ENCODE measurements around the gene CMIP.
A peak's percentile ranks its signal among the peaks of the same experiment; 100 is the strongest.

The CMIP gene

DNA sequence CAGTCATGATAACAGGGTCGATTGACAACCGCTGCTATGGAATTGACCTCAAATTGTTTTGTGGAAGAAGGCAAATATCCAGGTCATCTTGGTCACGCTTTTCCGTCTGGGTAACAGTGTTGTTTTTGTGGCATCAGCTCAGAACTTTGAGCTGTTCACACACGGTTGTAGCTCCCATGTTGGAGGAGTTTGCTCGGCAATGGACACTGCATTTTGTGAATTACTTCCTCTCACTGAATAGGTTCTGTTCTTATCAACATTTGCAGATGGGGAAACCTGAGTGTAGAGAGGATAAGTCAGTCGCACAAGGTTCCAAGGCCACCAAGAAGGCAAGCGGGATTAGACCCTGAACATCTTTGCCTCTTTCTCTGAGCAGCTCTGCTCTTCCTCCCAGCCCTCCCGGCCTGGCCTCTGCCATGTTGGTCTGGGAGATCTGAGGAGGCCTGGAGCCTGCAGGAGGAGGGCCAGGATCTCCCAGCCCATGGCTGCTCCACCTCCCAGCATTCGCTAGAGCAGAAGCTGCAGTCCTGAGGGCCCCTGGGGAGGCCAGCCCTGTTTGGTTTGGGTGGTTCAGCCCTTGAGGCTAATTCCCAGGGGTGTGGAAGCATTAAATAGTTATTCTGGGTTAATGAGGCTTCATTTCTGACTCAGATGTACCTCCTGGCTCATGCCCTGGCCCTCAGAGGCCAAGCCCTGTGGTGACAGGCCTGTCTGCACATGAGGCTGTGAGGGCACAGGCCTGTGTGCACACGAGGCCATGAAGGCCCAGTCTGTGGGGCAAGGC is 180.3 kb downstream of the CMIP start:
- DNase-seq (ENCODE audit: low read depth), result no peak

DNA sequence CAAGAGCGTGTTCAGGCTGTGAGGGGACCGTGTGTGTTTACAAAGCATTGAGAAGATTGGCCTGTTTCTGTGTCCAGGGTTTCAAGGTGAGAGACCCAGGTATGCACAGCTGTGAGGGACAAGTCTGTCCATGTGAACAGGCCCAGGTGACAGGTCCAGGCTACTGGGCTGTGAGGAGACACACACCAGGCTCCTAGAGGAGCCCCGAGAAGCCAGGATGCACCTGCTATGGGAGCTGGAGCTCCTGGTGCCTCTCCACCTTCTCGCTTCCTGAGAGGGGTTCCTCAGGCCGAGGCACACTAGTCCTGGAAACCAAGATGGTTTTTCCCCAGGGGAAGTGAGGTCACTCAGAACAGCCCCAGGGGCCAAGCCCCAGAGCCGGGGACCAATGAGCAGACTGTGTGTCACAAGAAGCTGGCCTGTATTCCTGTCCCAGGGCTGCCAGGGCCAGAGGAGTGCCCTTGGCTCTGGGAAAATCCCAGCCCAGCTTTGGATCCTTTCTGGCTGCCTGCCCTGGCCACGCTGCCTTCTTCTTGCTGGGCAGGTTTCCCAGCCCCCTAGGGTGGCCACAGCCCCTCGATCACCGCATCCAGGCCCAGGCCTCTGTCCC is 181.0 kb downstream of the CMIP start:
- DNase-seq (ENCODE audit: low read depth), result no peak

DNA sequence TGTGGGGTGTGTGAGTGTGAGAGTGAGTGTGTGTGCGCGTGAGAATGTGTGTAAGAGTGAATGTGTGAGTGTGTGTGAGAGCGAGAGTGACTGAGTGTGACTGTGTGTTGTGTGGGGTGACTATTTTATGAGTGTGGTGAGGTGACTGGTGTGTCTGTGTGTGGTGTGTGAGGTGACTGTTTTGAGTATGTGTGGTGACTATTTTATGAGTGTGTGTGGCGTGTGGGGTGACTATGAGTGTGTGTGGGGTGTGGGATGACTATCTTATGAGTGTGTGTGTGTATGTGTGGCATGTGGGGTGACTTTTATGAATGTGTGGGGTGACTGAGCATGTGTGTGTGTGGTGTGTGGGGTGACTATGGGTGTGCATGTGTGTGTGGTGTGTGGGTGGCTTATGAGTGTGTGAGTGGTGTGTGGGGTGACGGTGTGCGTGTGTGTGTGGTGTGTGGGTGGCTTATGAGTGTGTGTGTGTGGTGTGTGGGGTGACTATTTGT is 181.6 kb downstream of the CMIP start:
- no peak for DNase-seq (ENCODE audit: low read depth)

DNA sequence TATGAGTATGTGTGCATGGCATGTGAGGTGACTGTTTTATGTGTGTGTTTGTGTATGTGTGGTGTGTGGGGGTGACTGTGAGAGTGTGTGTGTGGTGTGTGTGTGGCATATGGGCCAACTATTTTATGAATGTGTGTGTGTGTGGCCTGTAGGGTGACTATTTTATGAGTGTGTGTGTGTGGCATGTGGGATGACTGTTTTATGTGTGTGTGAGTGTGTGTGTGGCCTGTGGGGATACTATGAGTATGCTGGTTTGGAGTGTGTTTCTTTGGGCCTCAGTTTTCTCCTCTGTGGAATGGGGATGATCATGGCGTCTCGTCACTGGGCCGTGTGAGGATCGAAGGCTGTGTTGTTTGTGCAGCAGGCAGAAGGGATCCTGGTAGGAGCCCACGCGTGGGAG is 182.4 kb downstream of the CMIP start:
- no peak for DNase-seq (ENCODE audit: low read depth)

DNA sequence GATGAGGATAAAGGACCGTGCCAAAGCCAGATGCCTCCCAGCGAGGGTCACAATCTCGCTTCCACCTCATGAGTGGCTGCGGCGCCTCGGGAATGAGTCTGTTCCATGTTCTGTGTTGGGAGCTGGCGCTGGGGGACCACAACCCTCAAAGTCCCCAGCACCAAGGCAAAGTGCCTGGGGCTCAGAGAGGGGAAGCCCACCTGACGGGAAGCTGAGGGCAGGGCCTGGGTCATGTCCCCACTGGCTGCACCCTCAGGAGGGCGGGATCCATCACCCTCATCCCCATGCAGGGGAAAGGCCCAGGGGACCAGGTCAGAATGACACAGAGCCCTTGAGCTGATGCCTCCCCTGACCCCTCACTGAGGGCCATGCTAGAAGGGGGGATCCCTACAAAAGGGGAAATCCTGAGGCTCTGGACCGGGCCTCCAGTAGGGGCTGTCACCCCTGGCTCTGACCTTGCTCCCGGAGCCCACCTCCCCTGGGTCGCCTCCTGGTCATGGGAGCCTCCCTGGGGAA is 183.2 kb downstream of the CMIP start:
- DNase-seq (ENCODE audit: low read depth), result no peak

DNA sequence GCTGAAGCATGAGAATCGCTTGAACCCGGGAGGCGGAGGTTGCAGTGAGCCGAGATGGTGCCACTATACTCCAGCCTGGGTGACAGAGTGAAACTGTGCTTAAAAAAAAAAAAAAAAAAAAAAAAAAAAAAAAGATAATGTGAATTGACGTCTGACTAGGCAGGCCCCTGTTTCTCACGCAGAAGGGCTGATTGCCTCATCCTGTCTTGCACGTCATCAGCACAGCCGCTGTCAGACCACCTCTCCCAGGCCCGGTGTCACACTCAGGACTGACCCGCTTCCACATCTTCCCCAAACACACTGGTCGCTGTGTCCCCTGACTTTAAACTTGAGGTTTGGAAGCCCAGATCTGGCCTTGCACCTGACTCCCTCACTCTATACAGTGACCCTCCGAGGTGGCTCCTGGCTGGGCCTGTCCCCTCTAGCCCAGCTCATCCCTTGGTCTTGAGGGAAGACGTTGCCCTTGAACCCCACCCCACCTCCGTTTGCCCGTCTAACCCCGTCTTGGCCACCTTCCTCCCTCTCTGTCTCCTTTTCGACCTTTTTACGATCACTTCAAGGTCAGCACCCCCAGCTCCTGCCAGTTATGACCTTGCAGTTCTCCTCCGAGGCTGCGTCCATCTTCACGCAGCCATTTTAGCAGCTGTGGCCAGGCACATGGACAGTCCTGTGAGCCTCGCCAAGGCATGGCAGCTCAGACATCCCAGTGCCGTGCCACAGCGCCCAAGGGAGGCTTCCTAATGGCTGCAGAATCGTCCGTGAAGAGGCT is 184.6 kb downstream of the CMIP start:
- DNase-seq (ENCODE audit: low read depth), result no peak

DNA sequence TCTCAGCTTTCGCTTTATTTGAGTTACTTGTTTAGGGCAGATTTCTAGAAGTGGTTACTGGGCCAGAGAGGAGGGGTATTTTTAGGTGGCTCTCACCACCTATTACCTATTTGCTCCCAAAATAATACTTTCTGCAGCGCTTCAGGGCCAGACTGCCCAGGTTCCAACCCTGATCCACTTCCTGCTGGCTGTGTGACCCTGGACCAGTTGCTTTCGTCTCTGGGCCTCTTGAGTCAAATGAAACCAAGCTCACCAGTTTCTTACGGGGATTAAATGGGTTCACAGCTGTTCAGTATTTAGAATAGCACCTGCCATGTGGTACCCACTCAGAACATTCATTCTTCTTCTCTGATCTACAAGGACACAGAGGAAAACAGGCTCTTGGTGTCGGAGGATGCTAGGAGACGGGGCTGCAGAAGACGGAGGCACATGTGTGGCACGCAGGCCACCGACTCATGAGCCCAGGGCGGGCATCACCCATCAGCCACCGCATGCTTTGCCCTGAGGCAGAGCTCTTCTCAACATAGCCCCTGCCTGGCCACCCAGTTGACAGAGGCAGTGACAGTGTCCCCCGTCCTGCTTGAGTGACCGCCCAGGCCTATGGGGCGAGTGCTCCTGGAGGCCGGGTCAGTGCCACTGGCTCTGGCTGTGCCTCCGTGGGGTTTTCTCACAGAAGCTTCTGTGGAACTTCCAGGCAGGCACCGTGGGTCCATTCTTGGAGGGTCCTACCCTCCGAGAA is 185.5 kb downstream of the CMIP start:
- no peak for DNase-seq (ENCODE audit: low read depth)

DNA sequence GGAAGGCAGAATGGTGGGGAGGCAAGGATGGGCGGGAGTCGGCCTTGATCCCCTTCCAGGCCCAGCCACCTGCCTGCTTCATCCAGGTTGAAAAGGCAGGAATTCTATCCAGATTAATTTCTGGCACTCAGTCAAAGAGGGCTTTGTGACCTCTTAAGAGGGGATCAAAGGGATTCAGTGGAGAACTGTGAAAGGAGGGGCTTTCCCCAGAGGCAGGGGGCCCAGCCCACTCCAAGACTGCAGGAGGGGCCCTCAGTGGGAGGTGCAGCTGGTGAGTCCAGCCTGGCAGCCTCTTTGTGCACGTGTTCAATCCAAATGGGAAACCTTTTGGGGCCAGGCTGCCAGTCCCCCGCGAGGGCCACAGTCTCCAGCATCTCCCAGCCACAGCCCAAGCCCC is 186.0 kb downstream of the CMIP start:
- DNase-seq (ENCODE audit: low read depth), result no peak

DNA sequence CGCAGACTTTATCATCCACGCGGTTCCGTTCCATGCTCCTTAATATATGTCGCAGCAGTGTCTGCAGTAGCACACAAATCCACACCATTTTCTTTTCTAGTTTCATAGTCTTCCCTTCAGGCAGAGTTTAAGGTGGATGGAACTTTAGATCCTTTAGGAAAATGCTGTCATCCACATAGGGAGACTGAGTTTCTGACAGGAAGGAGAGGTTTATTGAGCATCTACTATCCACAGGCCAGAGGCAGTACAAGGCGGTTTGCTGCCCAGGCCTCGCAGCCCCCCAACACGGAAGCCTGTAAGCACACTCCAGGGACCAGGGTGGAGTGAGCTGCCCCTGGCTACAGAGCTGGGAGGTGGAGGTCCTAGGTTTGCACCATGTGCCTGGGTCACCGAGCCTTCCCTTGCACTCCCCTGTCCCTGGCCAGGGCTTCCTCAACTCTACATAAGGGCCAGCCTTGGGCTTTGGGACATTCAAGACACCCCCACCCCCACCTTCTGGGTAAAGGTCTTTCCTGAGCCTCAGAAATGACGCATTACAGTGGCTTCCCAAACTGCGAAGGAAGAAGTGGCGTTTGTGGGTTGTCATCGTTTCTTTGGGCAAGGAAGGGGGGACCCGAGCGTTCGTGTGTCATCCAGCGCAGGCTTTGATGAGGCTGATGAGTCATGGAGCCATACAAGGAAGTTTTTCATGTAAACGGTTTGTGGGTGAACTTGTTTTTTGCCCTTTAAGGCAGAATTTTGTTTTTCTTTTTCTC is 188.0 kb downstream of the CMIP start:
- peak; percentile 21 for DNase-seq (ENCODE audit: low read depth)

DNA sequence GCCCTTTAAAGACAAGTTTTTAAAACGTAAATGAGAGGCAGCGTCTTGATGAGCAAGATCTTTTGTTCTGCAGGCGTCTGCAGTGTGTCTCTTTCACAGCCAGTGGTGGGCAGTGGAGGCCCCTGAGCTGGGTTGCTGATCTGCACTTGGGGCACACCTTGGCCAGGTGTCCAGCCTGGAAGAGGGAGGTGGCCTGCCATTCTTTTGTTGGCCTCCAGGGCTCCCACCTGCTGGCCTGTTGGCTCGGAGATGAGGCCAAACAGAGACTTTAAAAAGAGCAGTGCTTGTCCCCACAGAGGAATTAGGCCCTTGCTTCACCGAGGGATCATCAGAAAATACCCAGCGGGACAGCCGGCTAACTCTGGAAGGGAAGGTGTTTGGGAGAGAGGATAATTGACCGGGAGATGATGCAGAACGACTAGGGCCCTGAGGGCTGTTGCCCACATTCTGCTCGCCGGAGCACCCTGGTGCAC is 188.6 kb downstream of the CMIP start:
- DNase-seq (ENCODE audit: low read depth), result no peak

DNA sequence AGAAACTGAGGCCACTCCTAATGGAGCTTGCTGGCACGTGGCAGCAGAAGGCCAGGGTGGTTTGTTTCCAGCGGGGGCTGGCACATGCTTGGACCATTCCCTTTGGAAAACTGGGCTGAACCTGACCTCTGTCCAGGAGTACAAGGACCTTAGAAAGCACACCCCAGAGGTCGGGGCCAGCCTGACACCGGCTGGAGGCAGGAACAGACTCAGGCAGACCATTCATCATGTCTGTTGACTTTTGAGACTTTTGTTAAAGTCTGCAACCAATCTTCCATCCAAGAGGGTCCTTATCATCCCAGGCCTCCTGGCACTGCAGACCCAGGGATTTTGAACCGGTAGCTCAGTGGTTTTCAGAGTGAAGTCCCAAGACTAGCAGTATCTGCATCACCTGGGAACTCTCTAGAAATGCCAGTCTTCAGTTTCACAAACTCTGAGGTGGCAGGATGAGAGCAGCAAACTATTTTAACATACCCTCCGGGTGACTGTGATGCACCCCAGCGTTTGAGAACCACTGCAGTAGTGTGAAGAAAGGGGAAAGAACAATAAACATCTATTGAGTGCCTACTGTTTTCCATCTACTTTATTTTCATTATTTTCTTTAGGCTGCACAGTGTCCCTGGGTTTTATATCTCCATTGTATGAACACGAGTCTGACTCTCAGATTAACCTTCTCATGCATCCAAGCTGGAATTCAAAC is 189.2 kb downstream of the CMIP start:
- no peak for DNase-seq (ENCODE audit: low read depth)

DNA sequence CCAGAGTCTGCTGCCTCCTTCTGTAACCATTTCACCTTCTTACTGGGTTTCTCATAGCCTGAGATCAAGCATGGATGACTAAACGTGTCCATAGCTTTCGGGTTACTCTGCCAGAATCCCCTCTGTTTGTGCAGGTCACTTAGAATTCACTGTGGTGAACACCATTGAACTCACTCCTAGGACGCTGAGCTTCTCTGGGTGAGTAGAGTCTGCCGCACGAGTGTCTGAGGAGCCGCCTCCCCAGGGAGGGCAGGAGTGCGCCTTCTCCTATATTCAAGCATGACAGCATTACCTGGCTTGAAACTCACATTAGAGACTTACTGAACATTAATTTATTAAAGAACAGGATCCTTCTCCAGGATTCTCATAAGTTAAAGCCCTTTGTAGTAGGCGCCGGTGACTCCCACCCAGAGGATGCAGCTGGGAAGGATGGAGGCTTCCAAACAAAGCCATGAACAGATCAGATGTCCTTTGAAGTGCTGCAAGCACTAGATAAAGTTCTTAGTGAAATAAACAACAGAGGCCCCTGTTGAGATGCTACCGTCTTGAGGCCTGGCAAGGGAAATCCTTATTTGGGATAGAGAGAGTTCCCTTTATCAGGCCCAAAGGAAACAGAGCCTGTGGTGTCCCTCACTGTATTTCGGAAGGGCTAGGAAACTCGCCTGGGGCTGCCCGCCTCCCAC is 189.9 kb downstream of the CMIP start:
- no peak for DNase-seq (ENCODE audit: low read depth)

DNA sequence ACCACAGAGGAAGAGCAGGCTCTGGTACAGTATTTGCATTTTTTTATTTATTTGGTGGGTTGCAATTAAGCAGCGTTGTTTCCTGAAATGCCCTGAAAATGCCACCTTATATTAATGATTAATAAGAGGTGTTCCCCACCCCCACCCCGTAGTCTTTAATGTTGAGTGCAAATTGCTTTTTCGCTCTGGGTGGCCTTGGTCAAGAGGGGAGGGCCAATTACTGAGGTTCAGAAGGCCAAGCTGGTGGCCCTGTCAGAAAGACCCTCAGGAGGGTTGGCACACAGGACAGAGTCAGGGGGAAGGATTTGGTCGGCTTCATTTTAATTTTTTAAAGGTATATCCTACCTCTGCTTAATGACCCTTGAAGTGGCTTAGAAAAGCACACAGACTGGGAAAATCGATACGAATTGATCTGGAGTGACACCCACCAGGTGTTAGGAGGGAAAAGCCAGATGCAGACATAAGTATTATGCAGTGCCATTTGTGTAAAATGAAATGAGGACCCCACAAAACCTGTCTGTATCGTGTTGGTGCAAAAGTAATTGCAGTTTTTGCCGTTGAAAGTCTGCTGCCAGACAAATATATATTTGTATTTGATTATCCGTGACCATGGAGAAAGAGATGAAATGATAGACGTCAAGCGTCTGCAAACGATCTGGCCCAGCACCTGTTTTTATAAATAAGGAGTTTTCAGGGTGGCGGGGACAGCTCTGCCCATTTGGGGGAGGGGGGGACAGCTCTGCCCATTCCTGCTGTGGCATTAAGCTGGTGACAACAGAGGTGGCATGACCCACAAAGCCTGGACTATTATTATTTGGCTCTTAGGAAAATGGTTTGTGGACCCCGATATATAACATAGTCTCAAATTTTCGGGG is 190.7 kb downstream of the CMIP start:
- DNase-seq (ENCODE audit: low read depth), result no peak

DNA sequence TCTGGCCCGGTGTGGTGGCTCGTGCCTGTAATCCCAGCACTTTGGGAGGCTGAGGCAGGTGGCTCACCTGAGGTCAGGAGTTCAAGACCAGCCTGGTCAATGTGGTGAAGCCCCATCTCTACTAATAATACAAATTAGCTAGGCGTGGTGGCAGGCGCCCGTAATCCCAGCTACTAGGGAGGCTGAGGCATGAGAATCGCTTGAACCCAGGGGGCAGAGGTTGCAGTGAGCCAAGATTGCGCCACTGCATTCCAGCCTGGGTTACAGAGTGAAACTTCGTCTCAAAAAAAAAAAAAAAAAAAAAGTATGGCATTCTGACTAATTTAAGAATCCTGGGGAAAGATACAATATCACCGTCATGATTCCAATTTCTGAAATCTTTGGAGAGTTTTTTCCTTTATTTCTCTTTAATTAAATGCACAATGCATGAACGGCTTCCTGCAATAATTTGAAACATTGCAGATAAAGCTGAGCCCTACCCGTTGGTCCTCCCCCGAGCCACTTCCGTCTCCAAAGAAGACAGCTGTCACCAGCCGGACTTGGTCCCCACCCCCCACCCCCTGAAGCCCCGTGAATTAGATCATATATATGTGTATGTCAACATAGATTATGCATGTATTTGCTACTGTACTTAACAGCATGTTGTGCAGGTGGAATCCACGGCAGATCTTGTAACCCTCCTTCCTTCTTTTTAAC is 191.8 kb downstream of the CMIP start:
- no peak for DNase-seq (ENCODE audit: low read depth)

DNA sequence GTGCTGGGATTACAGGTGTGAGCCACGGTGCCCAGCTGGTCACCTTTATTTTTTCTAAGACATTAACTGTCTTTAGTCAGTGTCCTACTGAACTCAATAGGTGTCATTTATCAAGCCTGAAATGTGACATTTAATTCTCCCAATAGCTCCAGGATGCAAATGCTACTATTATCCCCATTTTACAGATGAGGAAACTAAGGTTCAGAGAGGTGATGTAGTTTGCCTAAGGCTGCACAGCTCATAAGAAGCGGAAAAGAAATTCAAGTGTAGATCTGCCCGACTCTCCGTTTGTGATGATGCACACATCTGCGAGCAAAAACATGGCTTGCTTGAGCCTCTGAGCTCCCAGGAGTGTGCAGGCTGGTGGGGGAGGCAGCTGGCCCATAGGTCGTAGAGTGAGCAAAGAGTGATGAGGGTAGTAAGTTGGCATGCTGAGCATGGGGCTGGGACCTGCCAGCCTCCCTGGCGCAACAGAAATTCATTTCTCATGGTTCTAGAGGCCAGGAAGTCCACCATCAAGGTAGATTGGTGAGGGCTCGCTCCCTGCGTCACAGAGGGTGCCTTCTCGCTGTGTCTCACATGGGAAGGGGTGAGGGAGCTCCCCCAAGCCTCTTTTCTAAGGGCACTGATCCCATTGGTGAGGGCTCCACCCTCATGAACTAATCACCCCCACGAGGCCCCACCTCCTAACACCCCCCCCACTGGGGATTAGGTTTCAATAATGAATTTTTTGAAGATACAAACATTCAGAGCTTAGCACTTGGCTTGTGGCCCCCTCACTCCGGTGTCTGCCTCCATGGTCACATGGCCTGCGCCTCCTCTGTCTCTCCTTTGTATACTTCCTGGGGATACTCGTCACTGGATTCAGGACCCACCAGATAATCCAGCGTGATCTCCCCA is 193.0 kb downstream of the CMIP start:
- DNase-seq (ENCODE audit: low read depth), result no peak

DNA sequence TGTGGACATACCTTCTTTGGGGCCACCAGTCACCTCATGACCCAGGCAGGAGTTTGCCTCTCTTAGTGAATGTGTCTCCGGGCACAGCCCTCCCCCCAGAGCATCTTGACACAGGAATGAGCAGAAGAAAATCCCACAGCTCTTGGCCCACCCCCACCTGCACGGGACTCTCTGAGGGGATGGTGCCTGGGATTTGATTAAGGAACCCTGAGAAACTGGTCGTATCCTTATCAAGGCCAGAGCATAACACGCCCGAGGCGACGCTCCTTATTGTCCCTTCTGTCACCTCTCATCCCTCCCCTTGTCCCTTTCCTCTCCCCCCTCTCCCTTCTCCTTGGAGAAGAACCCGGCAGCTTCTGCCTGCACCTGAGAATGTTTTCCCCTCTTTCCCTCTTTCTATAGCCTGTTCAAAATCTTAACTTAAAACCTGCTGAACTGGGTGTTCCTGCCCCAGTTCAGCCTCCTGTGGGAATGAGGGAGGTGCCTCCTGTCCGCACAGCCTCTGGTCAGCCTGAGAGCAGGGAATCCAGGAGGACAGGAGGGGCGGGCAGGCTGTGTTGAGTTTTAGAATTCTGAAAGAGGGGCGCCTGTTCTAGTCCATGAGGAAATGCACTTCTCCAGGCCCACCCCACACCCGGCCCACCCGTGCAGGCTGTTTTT is 193.8 kb downstream of the CMIP start:
- DNase-seq (ENCODE audit: low read depth), result no peak

DNA sequence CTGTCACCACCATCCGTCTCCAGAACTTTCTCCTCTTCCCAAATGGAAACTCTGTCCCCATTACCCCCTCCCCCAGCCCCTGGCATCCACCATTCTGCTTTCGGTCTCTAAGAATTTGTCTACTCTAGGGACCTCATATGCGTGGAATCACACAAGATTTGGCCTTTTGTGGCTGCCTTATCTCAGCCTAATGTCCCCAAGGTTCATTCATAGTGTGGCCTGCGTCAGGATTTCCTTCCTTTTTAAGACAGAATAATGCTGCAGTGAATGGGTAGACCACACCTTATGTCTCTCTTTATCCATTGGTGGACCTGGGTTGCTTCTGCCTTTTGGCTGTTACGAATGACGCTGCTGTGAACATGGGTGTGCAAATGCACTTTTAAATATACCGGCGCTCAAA is 194.7 kb downstream of the CMIP start:
- no peak for DNase-seq (ENCODE audit: low read depth)
